GM19351 (cell line): ENCODE data around the gene NDUFA11.
"Not testable (repeated sequence)": the region's sequence is repeated elsewhere in the genome, so short reads cannot be mapped to it uniquely, and the experiment has no call there.

Experiments used
- ATAC-seq: cut with Tn5 transposase; IDR thresholded peaks from one replicate; pipeline ENCODE4 v1.9.1; 2021; ENCODE audit warnings: mild to moderate bottlenecking, moderate library complexity; ENCODE audit not compliant: unreplicated experiment

The NDUFA11 gene

DNA sequence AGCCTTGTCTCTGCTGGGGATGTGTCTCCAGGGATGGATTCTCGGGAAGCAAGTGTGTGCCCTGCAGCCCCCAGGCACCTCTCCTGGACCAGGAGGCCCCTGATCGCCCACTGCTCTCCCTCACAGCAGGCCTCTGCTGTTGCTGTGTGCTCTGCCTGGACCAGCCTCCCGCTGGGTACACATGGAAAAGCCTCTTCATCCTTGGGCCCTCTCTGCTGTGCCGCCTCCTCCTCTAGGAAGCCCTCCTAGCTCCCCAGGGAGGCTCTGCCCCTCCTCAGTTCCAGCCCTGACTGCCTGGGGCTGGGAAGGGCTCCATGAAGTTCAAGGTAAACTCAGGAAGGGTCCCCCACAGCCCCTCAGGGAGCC lies 12.0 kb downstream of the NDUFA11 start:
- no peak for ATAC-seq

DNA sequence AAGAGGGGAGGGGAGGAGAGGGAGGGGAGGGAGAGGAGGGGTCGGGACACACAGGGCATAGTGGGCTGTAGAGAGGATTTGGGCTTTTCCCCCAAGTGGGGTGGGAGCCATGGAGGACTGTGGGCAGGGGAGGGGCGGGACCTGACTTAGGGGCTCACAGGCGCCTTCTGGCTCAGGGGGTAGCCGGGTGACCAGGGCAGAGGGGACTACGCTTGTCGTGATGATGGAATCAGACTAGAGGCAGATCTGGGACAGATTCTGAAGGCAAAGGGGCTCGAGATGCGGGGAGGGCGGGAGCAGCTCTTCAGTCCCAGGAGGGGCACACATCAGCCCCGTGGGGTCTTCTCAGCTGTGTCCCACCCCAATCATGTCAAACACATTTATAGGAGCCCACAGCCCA lies 13.5 kb downstream of the NDUFA11 start:
- ATAC-seq = no peak

DNA sequence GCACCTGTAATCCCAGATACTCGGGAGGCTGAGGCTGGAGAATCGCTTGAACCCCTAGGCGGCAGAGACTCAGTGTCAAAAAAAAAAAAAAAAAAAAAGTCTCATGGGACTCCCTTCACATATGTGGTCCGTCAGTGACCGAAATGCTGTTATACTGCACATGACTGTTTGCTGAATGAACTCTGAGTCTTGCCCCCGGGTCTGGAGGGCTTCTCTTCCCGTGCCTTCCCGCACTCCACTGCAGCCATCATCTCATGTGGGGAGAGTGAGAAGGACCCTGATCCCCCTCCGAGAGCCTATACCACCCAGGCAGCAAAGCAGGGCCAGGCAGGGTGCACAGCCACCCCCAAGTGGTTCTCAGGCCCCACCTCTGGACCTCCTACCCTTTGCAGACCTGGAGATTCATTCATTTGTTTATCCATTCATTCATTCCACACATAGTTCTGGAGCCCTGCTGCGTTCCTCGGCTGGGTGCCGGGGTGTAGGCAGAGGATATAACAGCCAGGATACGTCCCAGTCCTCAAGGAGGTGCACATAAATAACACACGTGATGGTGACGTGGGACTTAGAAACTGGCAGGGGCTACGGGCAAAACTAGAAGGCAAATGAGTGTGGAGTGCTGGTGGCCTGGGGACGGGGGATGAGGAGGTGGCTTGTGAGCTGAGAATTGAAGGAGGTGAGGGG lies 14.2 kb downstream of the NDUFA11 start:
- no peak for ATAC-seq

DNA sequence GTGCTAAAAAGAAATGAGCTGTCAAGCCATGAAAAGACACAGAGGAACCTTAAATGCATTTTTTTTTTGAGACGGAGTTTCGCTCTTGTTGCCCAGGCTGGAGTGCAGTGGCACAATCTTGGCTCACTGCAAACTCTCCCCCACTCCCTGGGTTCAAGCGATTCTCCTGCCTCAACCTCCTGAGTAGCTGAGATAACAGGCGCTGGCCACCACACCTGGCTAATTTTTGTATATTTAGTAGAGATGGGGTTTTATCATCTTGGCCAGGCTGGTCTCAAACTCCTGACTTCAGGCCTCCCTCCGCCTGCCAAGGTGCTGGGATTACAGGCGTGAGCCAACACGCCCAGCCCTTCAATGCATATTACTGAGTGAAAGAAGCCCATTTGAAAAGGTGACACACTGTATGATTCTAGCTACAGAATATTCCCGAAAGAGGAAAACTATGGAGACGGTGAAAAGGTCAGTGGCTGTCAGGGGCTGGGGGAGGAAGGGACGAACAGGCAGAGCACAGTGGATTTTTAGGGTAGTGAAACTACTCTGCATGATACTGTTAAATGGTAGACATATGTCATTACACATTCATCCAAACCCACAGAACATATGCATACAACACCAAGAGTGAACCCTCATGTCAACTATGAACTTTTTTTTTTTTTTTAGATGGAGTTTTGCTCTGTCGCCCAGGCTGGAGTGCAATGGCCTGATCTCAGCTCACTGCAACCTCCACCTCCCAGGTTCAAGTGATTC lies 19.4 kb downstream of the NDUFA11 start:
- not testable (repeated sequence) for ATAC-seq

DNA sequence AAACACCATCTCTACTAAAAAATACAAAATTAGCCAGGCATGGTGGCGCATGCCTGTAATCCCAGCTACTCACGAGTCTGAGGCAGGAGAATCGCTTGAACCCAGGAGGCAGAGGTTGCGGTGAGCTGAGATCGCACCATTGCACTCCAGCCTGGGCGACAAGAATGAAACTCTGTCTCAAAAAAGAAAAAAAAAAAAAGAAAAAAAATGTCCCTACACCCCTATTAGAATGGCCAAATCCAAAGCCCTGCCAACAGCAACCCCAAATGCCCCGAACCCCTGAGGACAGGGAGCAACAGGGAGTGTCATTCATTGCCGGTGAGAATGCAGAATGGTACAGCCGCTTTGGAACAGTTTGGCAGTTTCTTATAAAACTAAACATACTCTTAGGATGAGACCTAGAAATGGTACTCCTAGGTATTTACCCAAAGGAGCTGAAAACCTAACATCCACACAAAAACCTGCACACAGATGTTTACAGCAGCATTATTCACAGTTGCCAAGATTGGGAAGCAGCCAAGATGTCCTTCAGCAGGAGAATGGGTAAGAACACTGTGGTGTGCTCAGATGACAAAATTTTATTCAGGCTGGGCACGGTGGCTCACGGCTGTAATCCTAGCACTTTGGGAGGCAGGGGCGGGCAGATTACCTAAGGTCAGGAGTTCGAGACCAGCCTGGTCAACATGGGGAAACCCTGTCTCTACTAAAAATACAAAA lies 20.3 kb downstream of the NDUFA11 start:
- not testable (repeated sequence) for ATAC-seq

DNA sequence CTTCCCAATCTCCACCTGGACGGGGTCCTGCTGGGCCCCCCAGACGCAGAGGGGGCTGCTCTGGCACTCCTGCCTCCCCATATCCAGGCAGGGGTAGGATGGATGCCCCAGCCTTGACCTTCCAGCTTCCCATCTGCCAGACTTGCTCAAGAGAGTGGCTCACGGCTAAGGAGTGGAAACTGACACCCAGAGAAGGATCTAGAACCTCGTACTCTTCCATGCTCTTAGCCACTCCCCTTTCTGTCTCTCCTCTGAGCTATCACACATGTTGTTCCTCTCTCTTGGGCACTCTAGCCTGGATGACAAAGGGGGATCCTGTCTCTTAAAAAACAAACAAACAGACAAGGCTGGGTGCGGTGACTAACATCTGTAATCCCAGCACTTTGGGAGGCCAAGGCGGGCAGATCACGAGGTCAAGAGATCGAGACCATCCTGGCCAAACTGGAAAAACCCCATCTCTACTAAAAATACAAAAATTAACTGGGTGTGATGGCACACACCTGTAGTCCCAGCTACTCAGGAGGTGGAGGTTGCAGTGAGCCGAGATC lies 21.1 kb downstream of the NDUFA11 start:
- ATAC-seq = no peak

DNA sequence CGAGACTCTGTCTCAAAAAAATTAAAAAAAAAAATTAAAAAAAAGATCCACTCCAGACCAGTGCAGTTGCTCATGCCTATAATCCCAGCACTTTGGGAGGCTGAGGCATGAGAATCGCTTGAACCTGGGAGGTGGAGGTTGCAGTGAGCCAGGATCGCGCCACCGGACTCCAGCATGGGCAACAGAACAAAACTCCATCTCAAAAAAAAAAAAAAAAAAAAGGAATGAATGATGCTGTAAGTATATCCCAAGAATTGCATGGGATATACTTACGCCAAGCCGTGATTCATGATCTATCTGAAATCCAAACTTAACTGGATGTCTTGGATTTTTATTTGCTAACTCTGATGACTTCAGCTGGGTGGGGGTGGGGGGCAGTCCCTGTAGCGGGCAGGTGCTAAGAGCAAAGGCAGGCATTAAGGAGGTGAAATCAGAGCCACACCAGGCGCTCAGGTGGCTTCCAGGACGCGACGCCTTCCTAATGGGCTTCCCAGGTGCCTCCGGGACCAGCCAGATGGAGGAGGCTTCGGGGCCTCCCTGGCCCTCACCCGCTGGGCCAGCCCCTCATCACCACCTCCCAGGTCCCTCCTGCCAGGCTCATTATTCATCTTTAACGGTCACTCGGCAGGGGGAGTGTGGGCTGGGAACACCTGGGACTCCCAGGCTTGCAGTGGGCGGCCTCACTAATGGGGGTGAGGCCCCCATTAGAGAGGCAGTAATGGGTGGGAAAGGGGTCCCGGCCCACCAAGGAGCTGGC lies 21.9 kb downstream of the NDUFA11 start:
- ATAC-seq = no peak

DNA sequence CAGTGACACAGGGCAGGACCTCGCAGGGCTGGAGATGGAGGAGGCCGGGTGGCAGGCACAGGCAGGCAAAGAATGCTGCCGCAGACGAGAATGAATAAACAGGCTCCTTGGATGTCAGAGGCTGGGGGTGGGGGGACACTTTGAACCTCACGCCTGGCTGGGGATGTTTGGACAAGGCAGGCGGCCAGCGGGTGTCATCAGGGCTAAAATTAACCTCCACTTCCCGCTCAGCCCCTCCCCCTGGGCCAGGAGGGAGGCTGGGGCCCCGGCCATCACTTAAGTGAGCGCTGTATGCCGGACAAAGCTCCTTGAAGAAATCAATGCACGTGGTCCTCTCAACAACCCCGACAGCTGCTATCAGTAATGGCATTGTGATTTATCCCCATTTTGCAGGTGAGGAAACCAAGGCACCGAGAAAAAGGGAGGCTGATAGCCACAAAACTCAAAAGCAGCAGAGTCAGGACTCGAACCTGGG lies 22.9 kb downstream of the NDUFA11 start:
- no peak for ATAC-seq

DNA sequence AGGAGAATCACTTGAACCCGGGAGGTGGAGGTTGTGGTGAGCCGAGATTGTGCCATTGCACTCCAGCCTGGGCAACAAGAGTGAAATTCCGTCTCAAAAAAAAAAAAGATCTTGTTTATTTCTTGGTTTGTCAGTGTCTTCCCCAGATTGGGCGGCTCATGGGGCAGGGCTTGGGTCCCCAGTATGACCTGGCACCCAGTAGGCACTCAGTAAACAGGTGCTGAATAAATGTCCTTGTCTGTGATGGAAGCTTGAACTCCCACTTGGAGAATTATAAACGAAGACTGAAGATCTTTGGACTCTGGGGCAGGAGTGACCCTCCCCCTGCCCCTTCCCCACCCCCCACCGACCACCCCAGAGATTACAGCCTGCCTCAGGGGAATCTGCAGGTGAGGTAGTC lies 23.4 kb downstream of the NDUFA11 start:
- ATAC-seq = no peak

DNA sequence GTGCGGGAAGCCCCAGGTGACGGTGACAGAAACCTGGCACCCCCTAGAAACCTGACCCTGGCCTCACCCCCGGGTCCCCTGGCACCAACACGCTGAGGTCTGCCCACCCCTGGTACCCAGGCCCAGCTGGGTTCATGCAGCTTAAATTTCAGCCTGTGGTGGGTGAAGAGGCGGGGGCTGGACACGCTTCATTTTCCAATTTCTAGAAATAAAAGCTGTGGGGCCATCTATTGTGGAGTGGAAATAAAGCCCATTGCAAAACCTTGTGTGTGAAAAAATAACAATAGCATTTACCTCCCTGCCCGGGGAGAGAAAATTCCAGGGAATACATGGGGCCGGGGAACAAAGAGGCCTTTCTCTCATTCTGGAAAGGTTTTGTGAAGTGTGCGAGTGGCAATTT lies 25.7 kb downstream of the NDUFA11 start:
- no peak for ATAC-seq

DNA sequence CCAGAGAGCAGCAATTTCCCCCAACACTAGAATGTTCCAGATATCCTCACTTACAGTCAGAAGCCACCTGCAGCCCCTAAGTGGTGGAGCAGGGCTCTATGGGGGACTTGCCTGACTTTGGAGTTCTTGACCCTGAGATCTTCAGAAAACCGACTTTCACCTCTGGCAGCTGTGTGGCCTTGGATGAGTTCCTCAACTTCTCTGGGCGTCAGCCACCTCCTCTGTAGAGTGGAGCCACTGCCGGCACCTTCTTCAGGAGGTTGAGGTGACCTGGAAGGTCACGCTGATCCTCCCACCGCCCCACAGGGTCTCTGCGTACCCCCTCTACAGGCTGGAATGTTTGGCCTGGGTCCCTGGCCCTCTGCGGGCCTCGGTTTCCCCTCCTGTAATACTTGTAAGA lies 26.2 kb downstream of the NDUFA11 start:
- ATAC-seq = no peak

DNA sequence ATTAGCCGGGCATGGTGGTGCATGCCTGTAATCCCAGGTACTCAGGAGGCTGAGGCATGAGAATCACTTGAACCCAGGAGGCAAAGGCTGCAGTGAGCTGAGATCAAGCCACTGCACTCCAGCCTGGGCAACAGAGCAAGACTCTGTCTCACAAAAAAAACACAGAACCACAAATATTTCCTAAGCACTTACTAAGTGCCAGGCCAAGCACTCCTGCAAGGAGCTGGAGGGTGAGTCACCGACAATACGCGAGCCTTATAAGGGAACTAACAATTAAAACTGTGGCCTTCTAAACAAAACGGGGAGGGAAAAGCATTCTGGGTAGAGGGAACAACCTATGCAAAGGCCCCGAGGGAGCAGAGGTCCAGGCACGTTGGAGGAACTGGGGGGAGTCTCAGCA lies 29.1 kb downstream of the NDUFA11 start:
- not testable (repeated sequence) for ATAC-seq

DNA sequence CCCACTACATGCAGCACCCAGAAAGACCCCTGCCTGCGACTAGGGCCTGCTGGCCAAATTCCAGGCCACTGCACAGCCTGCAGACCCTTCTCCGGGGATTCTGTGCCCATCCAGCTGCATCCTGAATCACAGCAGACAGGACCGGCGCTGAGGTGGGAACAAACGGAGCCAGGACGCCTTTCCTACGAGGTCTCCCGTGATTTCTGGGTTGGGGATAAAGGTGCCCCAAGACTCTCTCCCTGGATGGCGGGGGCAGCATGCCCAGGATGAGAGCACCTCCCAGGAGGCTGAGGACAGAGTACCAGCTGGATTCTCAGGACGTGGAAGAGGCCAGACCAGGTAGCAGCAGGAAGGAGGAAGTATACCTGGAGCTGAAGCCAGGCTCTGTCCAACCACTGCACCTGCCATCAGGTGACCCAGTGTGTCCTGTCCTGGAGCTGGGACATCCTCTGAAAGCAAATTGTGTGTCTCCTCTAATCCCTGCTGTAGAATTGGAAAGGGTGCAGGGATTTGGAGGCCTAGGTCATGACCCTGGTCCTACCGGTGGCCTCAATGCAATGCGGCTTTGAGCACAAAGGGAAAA lies 29.9 kb downstream of the NDUFA11 start:
- no peak for ATAC-seq

DNA sequence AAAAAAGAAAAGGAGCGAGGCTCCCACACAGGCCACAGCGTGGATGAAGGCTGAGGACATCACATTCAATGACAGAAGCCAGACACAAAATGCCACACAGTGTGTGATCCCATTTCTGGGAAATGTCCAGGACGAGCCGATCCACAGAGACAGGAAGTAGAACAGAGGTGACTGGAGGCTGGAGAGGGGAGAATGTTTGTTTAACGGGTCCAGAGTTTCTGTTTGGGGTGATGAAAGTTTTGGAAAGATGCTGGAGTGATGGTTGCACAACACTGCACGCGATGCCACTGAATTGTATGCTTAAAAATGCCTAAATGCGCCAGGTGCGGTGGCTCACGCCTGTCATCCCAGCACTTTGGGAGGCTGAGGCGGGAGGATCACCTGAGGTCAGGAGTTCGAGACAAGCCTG lies 32.6 kb downstream of the NDUFA11 start:
- no peak for ATAC-seq

DNA sequence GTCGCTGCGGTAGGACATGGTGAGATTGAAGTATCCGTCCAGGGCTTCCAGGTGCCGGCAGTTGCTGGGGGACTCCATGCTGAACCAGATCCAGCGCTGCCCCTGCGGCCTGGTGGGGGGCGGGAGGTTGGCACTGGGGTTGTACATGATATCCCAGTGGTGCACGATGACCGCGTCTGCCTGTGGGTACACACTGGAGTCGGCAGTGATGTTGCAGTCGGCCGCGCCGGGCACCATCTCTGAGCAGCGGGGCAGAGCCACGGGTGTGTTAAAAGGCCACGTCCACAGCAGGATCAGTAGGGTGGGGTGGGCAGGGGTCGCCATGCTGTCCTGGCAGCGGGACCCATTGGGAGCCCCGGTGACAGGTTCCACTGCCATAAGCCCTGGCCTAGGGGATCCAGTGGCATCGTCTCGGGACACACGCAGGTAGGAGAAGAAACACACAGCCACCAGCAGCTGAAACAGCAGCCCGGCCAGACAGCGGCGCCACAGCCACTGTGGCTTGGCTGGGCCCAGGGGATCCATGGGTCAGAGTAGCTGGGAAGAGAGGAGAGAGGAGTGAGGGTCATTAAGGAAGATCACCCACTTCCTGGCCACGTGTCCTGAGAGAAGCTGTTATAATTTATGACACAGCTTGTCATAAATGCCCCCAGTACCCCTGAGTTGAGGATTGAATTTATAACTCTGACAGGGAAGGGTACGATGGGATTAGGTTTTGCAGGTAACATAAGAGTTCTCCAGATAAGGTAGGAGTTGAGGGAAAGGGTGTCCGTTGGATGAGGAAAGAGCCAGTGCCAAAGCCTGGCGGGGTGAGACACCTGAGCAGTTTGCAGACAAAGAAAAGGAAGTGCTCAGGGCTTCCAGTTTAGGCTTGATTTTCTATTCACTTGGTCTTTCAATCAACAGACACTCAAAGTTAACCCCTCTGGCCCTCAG lies 36.1 kb downstream of the NDUFA11 start:
- no peak for ATAC-seq

DNA sequence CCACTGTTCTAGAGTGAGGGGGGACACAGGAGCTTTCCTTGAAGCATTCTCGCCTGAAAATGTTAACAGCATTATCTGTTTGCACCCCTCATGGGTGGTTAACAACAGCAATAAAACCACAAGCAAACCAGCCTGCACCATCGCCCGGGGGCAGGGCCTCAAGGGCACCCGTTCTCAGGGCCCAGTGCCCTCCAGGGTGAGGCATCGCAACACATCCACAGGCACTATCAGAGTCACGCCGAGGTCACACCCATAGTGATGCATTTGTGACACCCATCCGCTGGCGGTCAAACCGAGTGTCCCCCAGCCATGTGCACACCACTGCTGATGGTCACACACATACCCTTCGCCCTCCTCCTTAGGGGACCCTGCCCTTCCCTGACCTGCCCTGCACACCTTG lies 37.8 kb downstream of the NDUFA11 start:
- no peak for ATAC-seq

DNA sequence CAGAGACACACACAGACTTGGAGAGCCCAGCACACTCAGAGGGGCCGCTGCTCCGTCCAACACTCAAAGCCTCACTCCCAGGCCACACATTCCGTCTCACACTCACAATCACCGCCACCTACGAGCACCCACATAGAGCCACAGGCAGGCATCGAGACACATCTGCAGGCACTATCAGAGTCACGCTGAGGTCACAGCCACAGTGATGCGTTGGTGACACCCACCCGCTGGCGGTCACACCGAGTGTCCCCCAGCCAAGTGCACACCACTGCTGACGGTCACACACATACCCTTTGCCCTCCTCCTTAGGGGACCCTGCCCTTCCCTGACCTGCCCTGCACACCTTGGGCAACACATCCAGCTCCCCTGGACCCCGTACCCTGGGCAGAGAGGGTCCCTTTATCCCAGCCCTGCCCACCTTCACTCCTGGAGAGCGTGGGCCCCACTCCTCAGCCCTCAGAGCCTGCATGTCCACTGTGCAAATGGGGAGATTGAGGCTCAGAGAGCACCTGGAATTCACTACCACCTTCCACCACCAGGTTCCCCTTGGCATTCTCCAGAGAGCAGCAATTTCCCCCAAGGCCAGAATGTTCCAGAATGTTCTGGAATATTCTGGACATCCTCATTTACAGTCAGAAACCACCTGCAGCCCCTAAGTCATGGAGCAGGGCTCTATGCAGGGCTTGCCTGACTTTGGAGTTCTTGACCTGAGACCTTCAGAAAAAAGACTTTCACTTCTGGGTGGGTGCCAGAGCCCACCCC lies 38.7 kb downstream of the NDUFA11 start:
- no peak for ATAC-seq

DNA sequence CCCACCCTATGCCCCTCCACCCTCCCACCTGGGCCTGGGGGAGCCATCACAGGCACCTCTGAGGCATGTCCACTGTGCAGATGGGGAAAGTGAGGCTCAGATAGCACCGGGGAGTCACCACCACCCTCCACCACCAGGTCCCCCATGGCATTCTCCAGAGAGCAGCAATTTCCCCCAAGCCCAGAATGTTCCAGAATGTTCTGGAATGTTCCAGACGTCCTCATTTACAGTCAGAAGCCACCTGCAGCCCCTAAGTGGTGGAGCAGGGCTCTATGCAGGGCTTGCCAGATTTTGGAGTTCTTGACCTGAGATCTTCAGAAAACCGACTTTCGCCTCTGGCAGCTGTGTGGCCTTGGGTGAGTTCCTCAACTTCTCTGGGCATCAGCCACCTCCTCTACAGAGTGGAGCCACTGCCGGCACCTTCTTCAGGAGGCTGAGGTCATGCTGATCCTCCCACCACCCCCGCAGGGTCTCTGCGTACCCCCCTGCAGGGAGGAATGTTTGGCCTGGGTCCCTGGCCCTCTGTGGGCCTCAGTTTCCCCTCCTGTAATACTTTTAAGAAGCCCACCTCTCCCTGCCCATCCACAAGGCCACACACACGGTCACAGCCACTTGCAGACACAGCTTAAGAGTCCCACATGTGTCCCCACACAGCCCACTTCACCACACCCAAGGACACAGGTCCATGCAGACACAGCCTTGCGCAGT lies 39.4 kb downstream of the NDUFA11 start:
- no peak for ATAC-seq
